Stimulated activated CD4-positive, alpha-beta T cell treated with anti-CD3 and anti-CD28 coated beads, Interleukin-15, amount 100 ng/mL, for 24 hours (primary cell): ENCODE measurements around the gene KLHL36.
A peak's percentile ranks its signal among the peaks of the same experiment; 100 is the strongest.

Source experiments
- DNase-seq: peaks from one replicate; pipeline ENCODE4 v3.0.0-alpha.2; 2020

KLHL36 gene

DNA sequence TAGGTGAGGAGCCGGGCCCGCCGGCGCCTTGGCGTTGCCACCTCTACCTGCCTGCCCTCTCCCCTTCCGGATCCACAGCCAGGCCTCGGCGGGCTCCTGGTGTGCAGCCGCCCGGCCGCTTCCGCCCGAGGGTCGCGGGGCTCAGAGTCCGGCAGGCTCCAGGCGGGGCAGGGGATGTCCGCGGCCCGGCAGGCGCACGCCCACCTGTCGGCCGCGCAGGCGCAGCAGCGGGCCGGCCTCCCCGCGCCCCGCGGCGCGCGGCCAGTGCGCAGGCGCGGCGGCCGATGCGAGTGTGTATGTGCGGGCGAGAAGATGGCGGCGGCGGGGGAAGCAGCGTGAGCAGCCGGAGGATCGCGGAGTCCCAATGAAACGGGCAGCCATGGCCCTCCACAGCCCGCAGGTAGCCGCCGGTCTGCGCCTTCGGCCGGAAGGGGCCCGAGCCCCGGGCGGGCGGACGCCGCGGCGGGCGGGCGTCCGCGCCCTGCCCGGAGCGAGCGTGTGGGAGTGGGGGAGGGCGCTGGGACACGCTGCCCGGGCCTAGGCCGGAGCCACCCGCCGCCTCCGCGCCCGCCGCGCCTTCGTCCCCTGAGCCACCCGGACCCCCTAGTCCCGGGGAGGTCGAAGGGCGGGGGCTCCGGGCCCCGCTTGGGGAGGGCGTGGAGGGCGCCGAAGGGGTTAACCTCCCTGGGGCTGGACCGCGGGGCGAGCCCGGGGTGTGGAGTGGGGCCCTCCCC is 51.6 kb downstream of the KLHL36 start, which contains the start of gene USP10:
Gene USP10 (plus strand): TSS at position 289 of the 734 bp plus-strand sequence. CDS start 91 bp downstream, at position 380.
- DNase-seq: peak; percentile 86

DNA sequence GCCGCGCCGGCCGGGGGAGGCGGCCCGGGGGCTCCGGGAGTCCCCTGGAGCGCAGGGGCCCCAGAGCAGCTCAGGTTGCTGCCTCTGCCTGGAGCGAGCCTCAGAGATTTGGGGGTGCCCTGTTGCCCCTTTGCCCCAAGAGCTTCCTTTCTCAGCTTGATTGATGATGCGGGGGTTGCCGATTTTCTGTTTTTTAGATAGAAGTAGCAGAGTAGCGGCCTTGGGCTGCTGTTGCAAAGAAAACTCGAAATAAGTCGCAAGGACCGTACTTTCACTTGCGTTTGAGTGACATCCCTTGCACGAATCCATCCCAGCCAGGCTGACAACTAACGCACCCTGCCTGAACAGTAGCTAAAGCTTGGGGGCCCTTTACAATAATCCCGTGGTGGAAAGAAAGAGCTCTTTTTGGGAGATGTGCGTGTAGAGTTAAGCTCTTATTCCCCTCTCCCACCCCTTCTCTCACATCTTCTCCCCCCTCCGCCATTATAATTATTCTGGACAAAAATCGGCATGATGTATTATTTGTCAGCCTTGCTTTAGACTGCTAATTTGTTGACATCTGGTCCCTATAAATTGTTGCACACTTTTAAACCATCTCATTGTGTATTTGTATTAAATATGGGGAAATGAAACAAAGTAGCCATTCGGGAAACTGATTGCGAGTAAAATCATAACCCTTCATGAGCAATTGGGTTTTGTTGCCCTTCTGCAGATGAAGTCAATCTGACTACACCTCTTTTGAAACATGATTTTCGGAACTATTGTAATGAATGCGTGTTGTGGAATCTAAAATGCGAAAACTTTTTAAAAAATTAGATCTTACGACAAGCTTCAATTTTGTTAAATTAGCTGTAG is 52.4 kb downstream of the KLHL36 start:
- peak; percentile 48 for DNase-seq

DNA sequence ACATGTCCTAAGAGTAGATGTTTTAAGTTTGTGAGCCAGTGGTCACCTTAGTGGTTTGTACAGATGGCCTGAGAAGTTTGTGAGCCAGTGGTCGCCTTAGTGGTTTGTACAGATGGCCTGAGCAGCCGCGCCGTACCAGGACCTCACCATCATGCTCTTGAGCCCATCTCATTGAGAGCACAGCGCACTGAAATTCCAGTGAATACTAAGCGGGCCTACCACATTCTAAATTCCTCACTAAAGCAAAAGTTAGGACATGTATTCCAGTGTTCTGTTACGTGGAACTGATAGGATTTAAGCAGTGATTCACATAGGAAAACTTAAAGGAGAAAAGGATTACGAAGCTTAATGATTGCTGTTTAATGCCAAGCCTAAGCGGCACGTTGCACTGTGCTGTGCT is 55.4 kb downstream of the KLHL36 start:
- no peak for DNase-seq

DNA sequence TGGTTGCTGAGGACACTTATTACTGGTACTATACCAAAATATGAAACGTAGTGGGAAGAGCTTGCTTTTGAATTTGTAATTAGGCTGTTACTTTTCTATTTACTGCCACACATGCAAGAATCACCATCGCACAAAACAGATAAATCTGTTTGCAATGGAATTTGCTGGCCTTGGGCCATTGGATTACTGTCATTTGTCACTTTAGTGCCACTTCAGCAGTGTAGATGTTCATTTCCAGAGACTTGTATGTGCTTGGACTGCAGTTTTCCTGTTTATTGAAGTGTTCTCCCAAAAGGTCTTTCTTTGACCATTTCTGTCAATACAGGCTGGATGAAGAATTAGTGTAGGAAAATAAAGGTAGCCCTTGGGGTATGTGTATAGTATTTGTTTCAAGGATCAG is 55.9 kb downstream of the KLHL36 start:
- no peak for DNase-seq

DNA sequence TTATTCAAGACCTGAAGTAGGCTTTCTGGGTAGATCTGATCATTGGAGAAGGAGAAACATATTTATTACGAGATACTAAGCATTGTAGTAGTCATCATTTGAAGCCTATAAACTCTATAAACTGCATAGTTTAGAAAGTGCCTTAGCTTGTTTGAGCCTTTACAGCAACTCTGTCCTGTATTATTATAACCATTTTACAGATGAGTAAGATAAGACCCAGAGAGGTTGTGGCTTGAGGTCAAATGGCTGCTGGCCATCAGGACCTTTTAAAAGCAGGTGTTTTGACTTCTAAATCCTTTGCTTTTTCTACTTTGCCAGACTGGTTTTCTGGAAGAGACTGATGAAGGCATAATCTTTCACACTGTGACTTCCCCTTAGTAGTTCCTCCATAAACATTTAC is 58.5 kb downstream of the KLHL36 start:
- no peak for DNase-seq

GRCh38 chr16:84709609-84710008 is 61.3 kb downstream of the KLHL36 start:
- no peak for DNase-seq

DNA sequence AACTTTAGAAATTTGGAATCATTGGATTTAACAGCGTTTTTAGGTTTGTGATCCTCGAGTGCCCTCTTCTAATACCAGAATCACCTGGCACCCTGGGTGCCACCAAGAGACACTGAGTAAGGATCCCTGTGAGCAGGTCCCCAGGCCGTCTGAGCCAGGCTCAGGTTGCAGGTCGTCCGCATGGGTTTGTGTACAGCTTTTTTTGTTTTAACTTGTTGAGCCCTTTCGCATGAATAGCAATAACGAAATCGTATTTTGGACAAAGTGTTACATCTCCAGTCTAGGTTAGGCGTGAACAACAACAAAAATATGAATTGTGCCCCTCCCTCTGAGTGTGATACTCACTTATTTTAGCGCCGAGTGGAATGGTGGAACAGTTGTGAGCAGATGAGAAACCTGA is 62.4 kb downstream of the KLHL36 start:
- DNase-seq: no peak
